Activated naive CD4-positive, alpha-beta T cell (primary cell): Measurements from ENCODE around the gene KSR2.

Experiments used
- DNase-seq, 4 experiments: peaks; one replicate each; lab custom pipeline; 2025; lab: John Stamatoyannopoulos, UW

The KSR2 gene

DNA sequence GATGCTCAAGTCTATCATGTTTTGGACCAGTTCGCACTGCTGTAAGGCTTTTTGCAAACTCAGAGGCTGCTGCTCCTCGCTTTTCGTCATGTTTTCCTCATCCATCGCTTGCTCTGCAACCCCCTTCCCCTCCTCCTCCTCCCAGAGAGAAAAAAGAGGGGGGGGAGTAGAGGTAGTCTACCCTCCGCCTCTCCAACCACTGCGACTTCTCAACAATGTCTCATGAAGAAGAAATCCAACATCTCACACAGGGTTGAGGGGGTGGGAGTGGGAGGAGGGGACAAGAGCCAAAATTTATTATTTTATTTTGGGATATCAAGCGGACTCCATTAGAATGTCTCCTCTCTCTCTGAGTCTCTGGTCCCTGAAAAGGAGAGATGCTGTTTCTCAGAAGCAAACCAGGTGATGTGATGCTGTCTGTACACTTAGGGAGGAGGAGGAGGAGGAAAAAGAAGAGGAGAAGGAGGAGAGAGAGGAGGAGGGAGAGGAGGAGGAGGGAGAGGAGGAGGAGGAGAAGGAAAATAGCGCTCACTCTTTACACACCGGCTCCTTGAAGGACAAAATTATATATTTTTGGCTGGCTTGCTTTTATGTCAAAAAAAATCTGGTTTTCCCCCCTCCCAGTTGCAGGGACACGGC lies 520 bp downstream of the KSR2 start:
- DNase-seq = no peak

DNA sequence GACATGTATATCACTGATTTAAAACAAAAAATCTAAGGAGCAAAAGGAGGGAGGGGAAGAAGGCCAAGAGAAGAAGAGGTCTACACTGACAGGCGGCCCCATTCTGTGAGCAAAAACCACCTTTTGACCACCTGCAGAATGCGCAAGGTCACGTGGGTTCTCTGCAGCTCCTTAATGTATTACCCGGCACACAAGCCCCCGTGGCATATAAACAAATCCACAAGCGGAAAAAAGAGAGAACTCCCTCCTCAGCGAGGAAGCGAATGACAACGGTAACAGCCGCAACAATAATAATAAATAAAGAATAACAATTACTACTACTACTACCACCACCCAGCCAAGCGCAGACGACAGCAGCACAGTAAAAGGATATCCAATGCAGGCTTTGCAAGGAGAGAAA lies 1.3 kb downstream of the KSR2 start:
- DNase-seq = no peak

DNA sequence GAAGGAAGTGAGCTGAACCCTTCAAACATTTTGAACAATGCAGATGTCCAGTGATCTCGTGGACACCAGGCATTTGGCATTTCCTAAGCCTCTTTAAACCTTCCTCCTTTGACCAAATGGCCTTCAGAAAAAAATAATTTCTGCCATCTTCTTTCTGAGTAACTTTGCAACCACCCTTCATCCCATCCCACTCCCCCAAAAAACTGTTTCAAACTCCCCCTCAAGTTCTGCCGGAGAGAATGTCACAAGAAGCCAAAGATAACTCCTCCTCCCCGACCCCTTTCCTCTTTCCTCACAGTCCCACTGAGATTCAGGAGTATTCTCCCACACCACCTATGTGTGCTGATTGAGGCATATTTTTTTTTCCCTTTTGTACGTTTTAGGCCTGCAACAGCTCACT lies 1.7 kb downstream of the KSR2 start:
- DNase-seq = no peak

DNA sequence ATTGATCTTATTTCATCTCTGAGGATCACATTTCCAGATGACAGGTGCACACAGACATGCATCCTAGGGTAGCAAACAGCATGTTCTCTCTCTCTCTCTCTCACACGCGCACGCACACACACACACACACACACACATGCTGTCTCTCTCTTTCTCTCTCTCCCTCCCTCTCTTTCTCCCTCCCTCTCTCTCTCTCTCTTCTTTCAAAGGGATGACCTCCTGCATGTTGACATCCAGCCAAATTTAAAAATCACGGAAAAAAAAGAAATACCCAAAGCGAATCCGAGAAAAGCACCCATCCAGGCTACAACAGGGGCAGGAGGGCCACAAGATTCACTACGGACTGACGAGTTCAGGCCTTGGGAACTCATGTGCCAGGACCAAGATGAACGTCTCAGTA lies 2.3 kb downstream of the KSR2 start:
- no peak for DNase-seq

DNA sequence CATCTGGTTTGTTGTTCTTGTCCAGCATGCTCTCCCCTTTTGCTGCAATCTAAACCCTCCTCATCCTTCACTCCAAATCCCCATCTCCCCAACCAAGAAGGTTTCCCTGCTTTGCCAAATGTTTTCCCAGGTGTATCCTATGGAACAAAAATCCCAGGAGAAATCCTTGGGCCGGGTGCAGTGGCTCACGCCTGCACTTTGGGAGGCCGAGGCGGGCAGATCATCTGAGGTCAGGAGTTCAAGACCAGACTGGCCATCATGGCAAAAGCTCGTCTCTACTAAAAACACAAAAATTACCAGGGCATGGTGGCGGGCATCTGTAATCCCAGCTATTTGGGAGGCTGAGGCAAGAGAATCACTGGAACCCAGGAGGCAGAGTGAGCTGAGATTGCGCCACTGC lies 5.0 kb downstream of the KSR2 start:
- no peak for DNase-seq

DNA sequence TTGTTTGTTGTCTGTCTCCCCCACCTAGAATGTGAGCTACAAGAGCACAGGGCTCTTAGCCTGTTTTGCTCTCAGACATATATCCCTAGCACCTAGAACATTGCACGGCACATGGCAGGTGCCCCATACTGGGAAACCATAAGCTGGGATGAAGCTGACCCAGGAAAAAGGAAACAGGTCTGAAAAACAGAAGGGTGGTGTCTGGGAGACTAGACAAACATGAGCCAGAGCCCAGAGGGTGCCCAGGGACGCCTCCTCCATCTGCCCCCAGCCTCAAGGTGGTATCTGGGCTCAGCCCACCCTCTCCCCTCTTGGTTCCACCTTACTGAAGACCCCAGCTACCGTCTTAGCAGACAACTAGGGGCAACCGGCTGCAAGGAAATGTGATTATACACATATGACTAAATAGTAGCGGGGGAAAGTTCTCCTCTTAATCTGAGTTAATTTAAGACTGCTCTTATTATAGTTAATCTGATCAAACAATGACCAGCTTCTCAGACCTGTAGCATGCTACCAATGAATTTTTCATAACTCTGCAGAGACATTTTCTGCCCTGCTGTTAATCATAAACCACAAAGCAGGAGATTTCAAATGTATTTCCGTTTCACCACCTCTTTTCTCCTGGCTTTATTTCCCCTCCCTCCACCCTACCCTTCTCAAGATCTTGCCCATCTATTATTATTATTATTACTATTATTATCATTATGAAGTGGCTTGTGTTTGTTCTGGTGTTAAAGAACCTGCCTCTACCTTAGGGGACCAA lies 31.9 kb downstream of the KSR2 start:
- no peak for DNase-seq

DNA sequence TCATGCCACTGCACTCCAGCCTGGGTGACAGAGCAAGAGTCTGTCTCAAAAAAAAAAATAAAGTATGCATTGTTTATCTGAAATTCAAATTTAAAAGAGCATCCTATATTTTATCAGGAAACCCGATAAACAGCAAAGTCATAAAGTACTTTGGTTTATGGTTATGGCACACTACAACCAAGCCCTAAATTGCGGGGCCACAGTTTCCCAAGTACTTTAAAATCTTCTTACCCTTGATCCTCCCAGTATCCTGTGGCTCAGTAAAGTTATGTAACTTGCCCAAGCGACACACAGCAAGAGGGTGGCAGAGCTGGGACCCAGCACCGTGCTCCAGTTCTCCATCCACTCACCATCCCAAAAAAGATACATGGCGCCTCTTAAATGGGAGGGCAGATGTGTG lies 35.2 kb downstream of the KSR2 start:
- no peak for DNase-seq

DNA sequence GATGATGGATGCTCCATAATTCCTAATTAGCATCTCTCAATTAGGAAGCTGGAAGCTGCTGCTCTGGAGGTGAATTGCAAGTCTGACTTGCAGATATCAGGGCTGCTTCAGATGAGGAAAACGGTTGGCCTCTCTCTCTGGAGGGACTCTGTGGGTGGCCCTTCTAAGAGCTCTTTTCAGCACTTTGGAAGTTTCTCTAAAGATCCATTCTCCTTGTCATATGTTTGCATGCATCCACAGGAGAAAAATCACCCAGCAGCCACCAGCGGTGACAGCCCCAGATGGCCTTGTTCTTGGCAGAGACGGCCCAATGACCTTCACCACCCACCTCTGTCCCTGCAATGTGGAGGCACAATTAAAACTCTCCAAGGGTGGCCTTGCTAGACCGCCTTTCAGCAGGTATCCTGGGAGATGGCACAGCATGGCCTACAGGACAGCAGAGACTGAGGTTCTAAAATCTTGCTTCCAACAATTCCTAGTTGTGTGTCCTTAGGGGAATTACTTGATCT lies 42.3 kb downstream of the KSR2 start:
- no peak for DNase-seq

DNA sequence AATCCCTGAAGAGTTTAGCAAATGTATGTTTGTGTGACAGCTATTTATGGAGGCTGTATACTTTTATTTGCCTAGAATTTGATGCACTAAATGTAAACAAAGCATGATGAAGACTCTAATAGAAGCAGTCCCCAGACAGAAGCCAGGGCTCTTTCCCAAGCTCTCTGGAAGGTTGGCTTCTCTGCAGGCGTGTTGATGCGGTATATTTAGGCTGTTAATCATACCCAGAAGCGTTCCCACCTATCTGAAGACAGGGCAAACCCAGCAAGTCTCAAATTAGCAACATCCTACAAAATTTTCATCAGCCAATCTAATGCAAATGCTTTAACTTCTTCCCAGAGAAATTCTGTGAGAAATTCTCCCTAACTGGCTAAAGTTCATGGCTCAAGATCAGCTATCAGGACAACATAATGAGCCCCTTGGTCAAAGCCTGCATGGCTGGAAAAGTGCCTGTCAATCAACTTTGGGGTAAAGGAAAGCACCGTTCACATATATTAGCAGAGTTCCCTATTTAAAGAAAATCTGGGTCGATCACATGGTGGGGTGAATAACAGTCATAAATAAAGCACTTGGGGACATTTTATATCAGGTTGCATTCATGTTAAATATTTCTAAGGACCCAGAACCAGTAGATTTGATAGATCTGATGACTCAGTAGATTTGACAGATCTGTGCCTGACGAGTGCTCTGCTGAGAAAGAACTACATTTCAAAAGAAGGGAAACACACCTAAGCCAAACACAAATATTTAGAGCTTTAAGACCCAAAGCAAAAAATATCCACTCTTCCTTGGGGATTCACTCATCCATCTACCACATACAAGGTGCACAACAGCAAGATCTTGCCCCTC lies 46.6 kb downstream of the KSR2 start:
- no peak for DNase-seq

DNA sequence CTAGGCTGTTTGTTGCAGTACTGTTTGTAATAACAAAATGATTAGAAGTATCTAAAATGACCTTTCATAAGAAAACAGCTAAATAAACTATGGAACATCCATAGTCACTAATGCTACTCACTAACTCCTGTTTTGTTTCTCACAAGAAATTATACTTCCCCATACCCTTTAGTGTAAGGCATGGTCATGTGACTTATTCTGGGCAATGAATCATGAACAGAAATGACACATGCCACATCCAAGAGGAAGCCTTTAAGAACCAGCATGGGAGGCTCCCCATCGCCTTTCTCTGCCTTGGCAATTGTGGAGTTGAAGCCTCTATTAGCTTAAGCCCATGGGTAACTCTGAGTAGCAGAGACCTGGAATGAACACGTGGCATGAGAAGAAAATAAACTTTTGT lies 49.3 kb downstream of the KSR2 start:
- DNase-seq = no peak

DNA sequence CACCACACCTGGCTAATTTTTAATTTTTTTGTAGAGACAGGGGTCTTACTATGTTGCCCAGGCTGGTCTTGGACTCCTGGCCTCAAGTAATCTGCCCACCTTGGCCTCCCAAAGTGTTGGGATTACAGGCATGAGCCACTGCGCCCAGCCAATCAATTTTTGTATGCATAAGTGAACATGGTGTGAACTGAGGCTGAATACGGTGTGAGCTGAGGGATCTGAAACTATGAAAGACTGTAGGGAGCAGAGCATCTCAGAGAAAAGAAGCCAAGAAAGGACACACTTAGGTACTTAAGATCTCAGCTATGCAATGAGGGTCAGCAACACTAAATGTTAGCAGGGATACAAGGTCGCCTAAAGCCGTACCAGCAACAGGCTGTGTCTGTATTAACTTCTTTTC lies 54.1 kb downstream of the KSR2 start:
- DNase-seq = no peak

DNA sequence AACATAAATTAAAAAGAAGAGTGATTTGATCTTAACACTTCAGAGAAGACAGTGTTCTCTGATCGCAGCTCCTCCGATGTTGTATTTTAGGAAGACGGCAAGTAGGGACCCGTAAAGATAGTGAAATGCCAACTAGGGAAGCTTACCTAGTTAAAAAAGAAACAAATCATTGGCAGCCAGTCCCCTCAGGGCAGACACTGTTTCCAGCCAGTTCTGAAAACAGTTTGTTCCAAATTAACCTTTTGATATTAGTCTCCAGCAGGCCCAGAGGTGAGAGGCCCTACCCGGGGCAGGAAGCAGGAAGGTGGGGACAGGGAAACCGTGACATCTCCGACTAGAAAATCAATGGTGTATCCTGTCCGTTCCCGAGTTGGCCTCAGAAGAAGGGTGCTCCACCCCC lies 56.0 kb downstream of the KSR2 start:
- DNase-seq = no peak

DNA sequence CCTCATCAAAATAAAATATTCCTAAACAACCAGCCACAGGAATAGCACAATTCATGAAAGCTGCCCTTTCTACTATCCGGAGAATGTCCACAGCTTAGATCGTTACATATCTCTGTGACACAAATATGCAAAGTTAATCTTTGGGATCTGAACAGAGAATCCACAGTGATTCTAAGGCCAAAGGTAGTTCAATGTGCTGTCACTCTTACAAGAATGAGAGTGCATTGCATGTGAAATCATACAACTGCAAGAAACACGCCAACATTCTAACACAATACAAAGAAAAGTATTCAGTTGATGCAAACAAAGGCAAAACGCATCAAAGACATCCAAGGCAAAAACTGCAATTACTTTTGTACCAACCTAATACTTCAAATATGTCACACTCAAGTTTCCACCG lies 60.4 kb downstream of the KSR2 start:
- DNase-seq = no peak

DNA sequence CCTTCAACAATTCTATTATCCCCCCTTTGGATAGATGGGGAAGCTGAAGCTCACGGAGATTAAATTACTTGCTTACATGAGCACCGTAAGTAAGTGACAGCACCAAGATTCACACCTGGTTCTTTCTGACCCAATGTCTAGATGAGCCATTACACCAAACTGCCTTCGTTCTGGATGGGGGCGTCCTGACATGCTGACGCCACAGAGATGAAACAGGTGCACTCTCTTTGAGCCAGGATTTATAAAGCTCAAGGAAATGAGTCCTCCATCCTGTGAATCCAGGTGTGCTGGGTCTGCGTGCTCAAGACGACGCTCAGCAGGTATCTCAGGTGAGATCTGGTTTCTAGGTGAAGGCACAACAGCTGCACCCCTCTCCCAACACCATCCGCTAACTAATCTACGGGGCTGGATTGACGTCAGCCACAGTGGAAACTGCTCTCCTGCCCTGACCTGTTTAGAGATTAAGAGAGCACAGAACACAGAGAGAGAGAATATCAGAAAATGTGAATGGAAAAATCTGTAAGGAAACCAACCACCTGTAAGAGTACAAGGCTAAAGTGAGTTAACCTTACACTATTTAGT lies 61.6 kb downstream of the KSR2 start:
- no peak for DNase-seq

DNA sequence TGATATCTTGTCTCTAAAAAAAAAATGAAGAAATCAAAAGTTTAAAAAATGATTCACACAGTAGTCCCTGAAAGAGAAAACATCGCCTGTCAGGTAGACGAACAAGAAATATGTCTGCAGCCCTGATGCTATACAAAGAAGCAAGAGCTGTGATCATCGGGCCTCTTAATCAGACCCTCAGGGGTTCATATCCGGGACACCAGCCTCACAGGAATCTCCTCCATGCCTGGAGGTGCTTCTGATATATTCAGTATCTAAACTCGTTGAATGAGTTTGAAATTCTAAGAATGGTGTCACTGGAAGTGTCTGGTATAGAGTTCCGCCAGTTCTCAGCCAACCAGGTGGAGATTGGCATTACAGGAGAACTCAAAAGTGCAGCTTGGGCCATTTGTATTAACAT lies 64.7 kb downstream of the KSR2 start:
- DNase-seq = no peak

DNA sequence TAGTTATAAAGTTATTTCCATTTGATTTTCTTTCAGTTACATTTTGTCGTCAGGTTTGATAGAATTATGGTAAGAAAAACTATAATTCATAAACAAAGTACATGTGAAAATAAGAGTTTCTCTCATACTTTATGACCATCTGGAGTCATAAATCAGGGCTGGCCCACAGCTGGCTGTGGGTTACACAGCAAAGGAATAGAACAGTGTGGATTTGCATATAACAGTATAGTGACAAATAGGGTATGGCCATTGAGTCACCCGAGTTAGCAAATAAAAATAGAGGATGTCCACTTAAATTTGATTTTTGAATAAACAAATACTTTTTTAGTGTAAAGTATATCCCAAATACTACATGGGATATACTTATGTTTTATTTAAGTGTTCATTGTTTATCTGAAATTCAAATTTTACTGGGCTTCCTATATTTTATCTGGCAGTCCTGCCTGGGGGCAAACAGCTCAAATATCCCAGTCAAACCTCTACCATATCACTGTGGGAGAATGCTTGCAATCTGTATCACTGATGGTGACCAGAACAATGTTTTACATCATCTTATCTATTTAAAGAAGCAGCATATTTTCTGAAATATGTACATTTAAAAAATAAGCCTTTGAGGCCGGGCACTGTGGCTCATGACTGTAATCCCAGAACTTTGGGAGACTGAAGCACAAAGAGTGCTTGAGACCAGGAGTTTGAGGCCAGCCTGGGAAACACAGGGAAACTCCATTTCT lies 65.5 kb downstream of the KSR2 start:
- no peak for DNase-seq

DNA sequence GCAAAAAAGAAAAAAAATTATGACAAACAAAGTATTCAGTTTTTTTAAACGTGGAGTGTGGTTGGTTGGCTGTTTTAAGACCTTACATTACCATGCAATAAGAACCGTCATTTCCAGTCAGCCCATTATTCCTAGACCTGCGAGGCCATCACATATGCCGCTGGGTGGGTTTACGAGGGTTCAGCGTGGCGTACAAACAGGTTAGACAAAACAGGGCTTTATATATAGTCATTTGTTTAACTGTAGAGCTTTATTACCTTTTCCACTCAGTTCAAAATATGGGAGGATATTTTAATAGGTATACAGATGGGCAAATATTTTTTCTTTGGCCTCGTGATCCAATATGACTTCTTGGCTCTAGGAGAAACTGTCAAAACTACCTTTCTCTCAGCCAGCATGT lies 67.2 kb downstream of the KSR2 start:
- no peak for DNase-seq

DNA sequence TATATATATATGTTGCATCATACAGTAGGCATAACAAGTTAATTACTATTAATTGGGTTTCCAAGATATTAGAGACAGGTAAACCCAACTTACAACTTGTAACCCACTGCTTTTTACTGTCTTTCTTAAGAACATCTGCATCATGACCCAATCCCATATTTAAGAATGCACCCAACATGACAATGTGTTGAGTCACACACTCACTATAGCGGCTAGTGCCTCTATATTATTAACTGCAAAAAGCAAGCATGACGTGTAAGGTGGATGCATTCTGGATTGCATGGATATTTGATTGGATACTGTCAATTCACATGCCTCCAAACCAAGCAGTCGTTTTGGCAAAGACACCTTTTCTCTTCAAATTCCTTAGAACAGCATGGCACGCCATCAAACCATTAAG lies 68.2 kb downstream of the KSR2 start:
- no peak for DNase-seq

DNA sequence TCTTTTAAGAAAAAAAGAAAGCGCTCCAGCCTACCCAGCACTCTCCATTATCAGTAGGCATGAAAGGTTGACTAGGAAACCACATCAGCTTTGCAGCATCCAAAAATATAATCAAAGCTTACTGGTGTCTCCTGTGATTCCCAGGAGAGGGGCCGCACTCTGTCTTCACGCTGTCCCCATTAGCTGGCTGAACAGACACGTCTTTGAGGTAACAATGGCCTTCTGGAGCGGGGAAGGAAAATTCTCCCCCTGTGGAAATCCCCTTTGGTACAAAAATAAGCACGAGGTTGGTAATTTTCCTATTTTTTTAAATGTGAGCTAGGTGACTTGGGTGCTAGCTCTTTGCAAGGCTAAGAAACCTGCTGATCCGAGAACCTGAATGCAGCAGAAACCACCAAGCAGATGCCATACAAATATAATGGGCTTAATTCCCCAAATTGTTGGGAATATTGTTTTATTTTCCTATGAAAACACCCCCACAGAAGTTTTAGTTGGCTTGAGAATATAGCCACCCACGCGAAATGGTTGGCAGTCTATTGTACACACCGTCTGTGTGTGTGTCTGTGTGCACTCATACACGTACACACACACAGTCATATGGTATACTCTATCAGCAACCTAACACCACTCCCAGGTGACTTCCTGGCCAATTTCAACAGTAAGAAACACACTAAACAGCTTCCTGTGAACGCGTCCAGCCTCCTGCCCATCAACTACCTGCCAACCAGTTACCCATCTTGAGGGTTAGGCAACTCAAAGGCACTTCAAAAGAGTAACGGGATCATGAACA lies 71.2 kb downstream of the KSR2 start:
- no peak for DNase-seq

DNA sequence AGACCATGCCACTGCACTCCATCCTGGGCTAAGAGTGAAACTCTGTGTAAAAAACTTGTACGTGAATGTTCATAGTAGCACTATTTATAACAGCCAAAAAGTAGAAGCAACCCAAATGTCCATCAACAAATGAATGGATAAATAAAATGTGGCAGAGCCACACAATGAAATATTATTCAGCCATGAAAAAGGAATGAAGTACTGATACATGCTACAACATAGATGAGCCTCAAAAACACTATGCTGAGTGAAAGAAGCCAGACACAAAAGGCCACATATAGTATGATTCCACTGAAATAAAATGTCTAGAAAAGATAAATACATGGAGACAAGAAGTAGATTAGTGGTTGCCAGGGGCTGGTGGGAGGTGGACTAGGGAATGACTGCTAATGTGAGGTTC lies 72.8 kb downstream of the KSR2 start:
- DNase-seq = no peak

DNA sequence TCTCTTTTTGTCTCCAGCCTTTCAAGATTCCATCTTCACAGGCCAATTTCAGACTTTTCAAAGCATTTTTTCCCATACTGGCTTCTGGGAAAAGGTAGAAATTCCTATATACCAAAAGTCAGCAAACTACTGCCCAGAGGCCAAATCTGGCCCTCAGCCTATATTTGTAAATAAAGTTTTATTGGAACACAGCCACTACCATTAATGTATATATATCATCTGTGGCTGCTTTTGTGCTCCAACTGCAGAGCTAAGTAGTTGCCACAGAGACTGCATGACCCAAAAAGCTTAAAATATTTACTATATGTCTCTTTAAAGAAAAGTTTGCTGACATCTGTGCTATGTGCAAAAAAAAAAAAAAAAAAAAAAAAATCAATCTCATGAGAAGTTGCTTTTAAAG lies 76.3 kb downstream of the KSR2 start:
- DNase-seq = no peak
